GM23248 (cell line): ENCODE measurements around the gene FGD2. TPM values are rescaled to one million over a fixed set of nuclear protein-coding genes. Genes with fewer than 3 reads are reported as not detected.
A peak's percentile ranks its signal among the peaks of the same experiment; 100 is the strongest.

Source experiments
- DNase-seq: peaks from one replicate; pipeline ENCODE4 v3.0.0-alpha.2; 2015
- H2AFZ ChIP-seq: fragments of 200-600 bp; sonication (generic); 2 replicates; pipeline ENCODE4 v1.6.1; 2016; ENCODE audit warnings: antibody characterized with exemption
- H3F3A ChIP-seq: fragments of 200-600 bp; sonication (generic); 2 replicates; pipeline ENCODE4 v1.6.1; 2016; ENCODE audit warnings: mild to moderate bottlenecking, antibody characterized with exemption, mixed run types; ENCODE audit not compliant: insufficient read depth
- H3K27ac ChIP-seq: fragments of 200-600 bp; sonication (generic); 2 replicates; pipeline ENCODE4 v1.5.1; 2016; ENCODE audit warnings: mild to moderate bottlenecking
- H3K27me3 ChIP-seq: fragments of 200-600 bp; sonication (generic); replicated peaks from 2 replicates; pipeline ENCODE4 v1.6.1; 2016; ENCODE audit warnings: mild to moderate bottlenecking; ENCODE audit not compliant: insufficient read depth
- H3K36me3 ChIP-seq: fragments of 200-600 bp; sonication (generic); 2 replicates; pipeline ENCODE4 v1.6.1; 2016; ENCODE audit warnings: low read depth, mild to moderate bottlenecking
- H3K4me1 ChIP-seq: fragments of 200-600 bp; sonication (generic); 2 replicates; pipeline ENCODE4 v1.6.1; 2016; ENCODE audit warnings: mild to moderate bottlenecking; ENCODE audit not compliant: insufficient read depth
- H3K4me2 ChIP-seq: fragments of 200-600 bp; sonication (generic); one replicate; pipeline ENCODE4 v1.6.1; 2016; ENCODE audit warnings: mild to moderate bottlenecking; ENCODE audit not compliant: unreplicated experiment
- H3K4me3 ChIP-seq: fragments of 200-600 bp; sonication (generic); 2 replicates; pipeline ENCODE4 v1.5.1; 2016; ENCODE audit warnings: mild to moderate bottlenecking
- H3K79me2 ChIP-seq: fragments of 200-600 bp; sonication (generic); 2 replicates; pipeline ENCODE4 v1.6.1; 2016; ENCODE audit warnings: mild to moderate bottlenecking; ENCODE audit not compliant: insufficient read depth
- H3K9ac ChIP-seq: fragments of 200-600 bp; sonication (generic); 2 replicates; pipeline ENCODE4 v1.6.1; 2016; ENCODE audit warnings: mild to moderate bottlenecking
- H3K9me2 ChIP-seq: fragments of 200-600 bp; sonication (generic); 2 replicates; pipeline ENCODE4 v1.6.1; 2016; ENCODE audit warnings: mixed run types, mild to moderate bottlenecking, moderate library complexity; ENCODE audit not compliant: insufficient read depth
- H3K9me3 ChIP-seq: fragments of 200-600 bp; sonication (generic); one replicate; pipeline ENCODE4 v1.6.1; 2017; ENCODE audit warnings: low read depth
- H4K20me1 ChIP-seq: fragments of 200-600 bp; sonication (generic); 2 replicates; pipeline ENCODE4 v1.6.0; 2016; ENCODE audit not compliant: insufficient read depth
- EZH2 ChIP-seq: fragments of 200-600 bp; sonication (generic); IDR thresholded peaks from 2 replicates; pipeline ENCODE4 v1.6.1; 2018; ENCODE audit warnings: antibody characterized with exemption, mild to moderate bottlenecking; ENCODE audit not compliant: insufficient read depth, poor library complexity, severe bottlenecking
- EZH2phosphoT487 ChIP-seq: fragments of 200-600 bp; sonication (generic); IDR thresholded peaks from 2 replicates; pipeline ENCODE4 v1.6.1; 2018; ENCODE audit warnings: antibody characterized with exemption, moderate library complexity, mild to moderate bottlenecking, low read depth; ENCODE audit not compliant: insufficient read depth
- WGBS, 2 experiments: methylation state at CpG; one replicate each; pipeline ENCODE4 v1.1.6; 2015 to 2017; ENCODE audit warnings: low lambda C conversion rate in 2 of 2, low coverage in 1 of 2; ENCODE audit errors: missing lambda C conversion rate in 2 of 2; 5-methylcytosine and 5-hydroxymethylcytosine counted together
- in situ Hi-C: fragments of 300-500 bp; cut with MboI; formaldehyde crosslinking; loops from 2 replicates; pipeline ENCODE4 v1.15.0; 2020
- polyA plus RNA-seq: library from polyadenylated mRNA; unstranded; fragments of >200 nt; fragmentation: Nextera tagmentation; extraction: Ambion mirVana; gene quantifications from 2 replicates; pipeline ENCODE4 v1.2.1, GENCODE V29; 2016
- total RNA-seq: library from RNA; depleted of rRNA; stranded (reverse); fragments of >200 nt; shearing (Covaris generic); gene quantifications from 2 replicates; pipeline ENCODE4 v1.2.3, GENCODE V29; 2014

FGD2 gene
- total and polyA plus RNA-seq, 2 experiments from 2014 or later = not detected

GRCh38 chr6:37050854-37051137 is 45.3 kb downstream of the FGD2 start:
- Histone ChIP-seq H3K36me3 (no peaks in the 10 kb centered on the region), H3K9me3 (no peaks in the 10 kb centered on the region), H3K4me3 (no peak overlapping the region), H3K79me2 (no peaks in the 10 kb centered on the region), H3K27ac (no peak overlapping the region), H2AFZ (no peak overlapping the region), H4K20me1 (no peaks in the 10 kb centered on the region), H3K4me2 (no peak overlapping the region), H3K4me1 (peaks cover 5% of the 10 kb centered on the region; the same call in 1 of the 2 replicates), H3F3A (peaks cover 4% of the 10 kb centered on the region; the same call in 1 of the 2 replicates), H3K9ac (no peak overlapping the region), H3K27me3 (no peaks in the 10 kb centered on the region), H3K9me2 (no peaks in the 10 kb centered on the region)
- TF ChIP-seq EZH2 (no peak), EZH2phosphoT487 (no peak)
- in situ Hi-C loops = loop anchor here (10.0 kb wide), 1 partner anchor 124 kb away; the partner anchor contains the start of gene PIM1
- WGBS, 2 experiments = 93 to 94% methylated on average over 4 of the region's 4 CpGs
- no peak for DNase-seq

GRCh38 chr6:37051138-37052026 is 45.9 kb downstream of the FGD2 start:
- peak; percentile 87 for DNase-seq
- H3K9ac ChIP-seq = no peak overlapping the region
- no peak overlapping the region for H3K4me2 ChIP-seq
- peaks cover 5% of the 10 kb centered on the region; the same call in 1 of the 2 replicates for H3K4me1 ChIP-seq
- no peak overlapping the region for H3K4me3 ChIP-seq
- in situ Hi-C loops = loop anchor here (10.0 kb wide), 1 partner anchor 123 kb away; the partner anchor contains the start of gene PIM1
- no peak overlapping the region for H3K27ac ChIP-seq
- TF ChIP-seq EZH2phosphoT487 = no peak
- no peak for TF ChIP-seq EZH2
- H3K9me2 ChIP-seq = no peaks in the 10 kb centered on the region
- no peaks in the 10 kb centered on the region for H3K9me3 ChIP-seq
- no peaks in the 10 kb centered on the region for H3K79me2 ChIP-seq
- no peak overlapping the region for H2AFZ ChIP-seq
- peaks cover 4% of the 10 kb centered on the region; the same call in 1 of the 2 replicates for H3F3A ChIP-seq
- H4K20me1 ChIP-seq = no peaks in the 10 kb centered on the region
- 17 to 18% methylated on average over 24 to 25 of the region's 25 CpGs for WGBS, 2 experiments
- H3K36me3 ChIP-seq = no peaks in the 10 kb centered on the region
- no peaks in the 10 kb centered on the region for H3K27me3 ChIP-seq

GRCh38 chr6:37052027-37052628 is 46.7 kb downstream of the FGD2 start:
- Histone ChIP-seq H3K27ac (no peak overlapping the region), H3K4me1 (peaks cover 5% of the 10 kb centered on the region; the same call in 1 of the 2 replicates), H3K79me2 (no peaks in the 10 kb centered on the region), H2AFZ (no peak overlapping the region), H4K20me1 (no peaks in the 10 kb centered on the region), H3F3A (peaks cover 4% of the 10 kb centered on the region; the same call in 1 of the 2 replicates), H3K4me3 (no peak overlapping the region), H3K27me3 (no peaks in the 10 kb centered on the region), H3K9ac (no peak overlapping the region), H3K4me2 (no peak overlapping the region), H3K9me2 (no peaks in the 10 kb centered on the region), H3K9me3 (no peaks in the 10 kb centered on the region), H3K36me3 (no peaks in the 10 kb centered on the region)
- TF ChIP-seq EZH2phosphoT487 (no peak), EZH2 (no peak)
- 53 to 58% methylated on average over 9 of the region's 9 CpGs for WGBS, 2 experiments
- no peak for DNase-seq
- in situ Hi-C loops = loop anchor here (10.0 kb wide), 1 partner anchor 123 kb away; the partner anchor contains the start of gene PIM1

- Histone ChIP-seq H3K36me3 (no peaks in the 10 kb centered on the region), H2AFZ (no peak overlapping the region), H4K20me1 (no peaks in the 10 kb centered on the region), H3K27me3 (no peaks in the 10 kb centered on the region), H3K9ac (no peak overlapping the region), H3K4me2 (no peak overlapping the region), H3K4me3 (no peak overlapping the region), H3K9me3 (no peaks in the 10 kb centered on the region), H3K79me2 (no peaks in the 10 kb centered on the region), H3F3A (peaks cover 8% of the 10 kb centered on the region; the same call in 1 of the 2 replicates), H3K4me1 (peaks cover 7% of the 10 kb centered on the region; the same call in 1 of the 2 replicates), H3K9me2 (no peaks in the 10 kb centered on the region), H3K27ac (no peak overlapping the region)
- DNase-seq = no peak
- TF ChIP-seq EZH2 (no peak), EZH2phosphoT487 (no peak)
- in situ Hi-C loops = loop anchor here (10.0 kb wide), 1 partner anchor 121 kb away; the partner anchor contains the start of gene PIM1
- 72 to 85% methylated on average over 7 of the region's 7 CpGs for WGBS, 2 experiments
Measured at GRCh38 chr6:37053683-37054082, 48.2 kb downstream of the FGD2 start.
